Measurements from ENCODE around the gene CNPY1. TPM values are rescaled to one million over a fixed set of nuclear protein-coding genes. Genes with fewer than 3 reads are reported as not detected.
A peak's percentile ranks its signal among the peaks of the same experiment; 100 is the strongest.

The CNPY1 gene
- total RNA-seq, 1 donor from 2014 or later, result not detected

GRCh38 chr7:155586843-155587440 lies 40.6 kb upstream of the CNPY1 start:
- DNase-seq (ENCODE audit: low spot score), result no peak
- Mint-ChIP-seq H3K27ac (ENCODE audit: unreplicated experiment) (no peak overlapping the region), H3K9me3 (ENCODE audit: unreplicated experiment) (no peaks in the 10 kb centered on the region), H3K4me1 (ENCODE audit: unreplicated experiment) (peaks cover 5% of the 10 kb centered on the region), H3K4me3 (ENCODE audit: unreplicated experiment) (no peak overlapping the region), H3K27me3 (ENCODE audit: unreplicated experiment) (peaks cover 5% of the 10 kb centered on the region), H3K36me3 (ENCODE audit: low read depth, unreplicated experiment) (peaks cover 6% of the 10 kb centered on the region)
- no peak for TF ChIP-seq CTCF (IDR thresholded peaks at IDR 0.05; ENCODE audit: unreplicated experiment)

- H3K27me3 Mint-ChIP-seq (ENCODE audit: unreplicated experiment), result peaks cover 5% of the 10 kb centered on the region
- no peak for DNase-seq (ENCODE audit: low spot score)
- peaks cover 5% of the 10 kb centered on the region for H3K4me1 Mint-ChIP-seq (ENCODE audit: unreplicated experiment)
- H3K4me3 Mint-ChIP-seq (ENCODE audit: unreplicated experiment), result no peak overlapping the region
- no peaks in the 10 kb centered on the region for H3K9me3 Mint-ChIP-seq (ENCODE audit: unreplicated experiment)
- peaks cover 6% of the 10 kb centered on the region for H3K36me3 Mint-ChIP-seq (ENCODE audit: low read depth, unreplicated experiment)
- H3K27ac Mint-ChIP-seq (ENCODE audit: unreplicated experiment), result no peak overlapping the region
- no peak for TF ChIP-seq CTCF (IDR thresholded peaks at IDR 0.05; ENCODE audit: unreplicated experiment)
These were observed 39.6 kb upstream of the CNPY1 start for GRCh38 chr7:155585951-155586350.

- H3K9me3 Mint-ChIP-seq (ENCODE audit: unreplicated experiment), result no peaks in the 10 kb centered on the region
- peaks cover 5% of the 10 kb centered on the region for H3K4me1 Mint-ChIP-seq (ENCODE audit: unreplicated experiment)
- H3K36me3 Mint-ChIP-seq (ENCODE audit: low read depth, unreplicated experiment), result peaks cover 6% of the 10 kb centered on the region
- DNase-seq (ENCODE audit: low spot score), result no peak
- no peak for TF ChIP-seq CTCF (IDR thresholded peaks at IDR 0.05; ENCODE audit: unreplicated experiment)
- H3K27ac Mint-ChIP-seq (ENCODE audit: unreplicated experiment), result peak overlapping the region; percentile 25
- H3K4me3 Mint-ChIP-seq (ENCODE audit: unreplicated experiment), result no peak overlapping the region
- peaks cover 5% of the 10 kb centered on the region for H3K27me3 Mint-ChIP-seq (ENCODE audit: unreplicated experiment)
These were observed 39.2 kb upstream of the CNPY1 start for GRCh38 chr7:155585532-155585895.

- peaks cover 5% of the 10 kb centered on the region for H3K4me1 Mint-ChIP-seq (ENCODE audit: unreplicated experiment)
These were observed 38.6 kb upstream of the CNPY1 start for GRCh38 chr7:155584763-155585531.

More at GRCh38 chr7:155584763-155585531, 38.6 kb upstream of the CNPY1 start:
- peak overlapping the region; percentile 25 for H3K27ac Mint-ChIP-seq (ENCODE audit: unreplicated experiment)
- H3K36me3 Mint-ChIP-seq (ENCODE audit: low read depth, unreplicated experiment), result peaks cover 6% of the 10 kb centered on the region
- DNase-seq (ENCODE audit: low spot score), result no peak
- H3K9me3 Mint-ChIP-seq (ENCODE audit: unreplicated experiment), result no peaks in the 10 kb centered on the region
- peaks cover 5% of the 10 kb centered on the region for H3K27me3 Mint-ChIP-seq (ENCODE audit: unreplicated experiment)
- H3K4me3 Mint-ChIP-seq (ENCODE audit: unreplicated experiment), result no peak overlapping the region
- no peak for TF ChIP-seq CTCF (IDR thresholded peaks at IDR 0.05; ENCODE audit: unreplicated experiment)
